GM12878 (cell line): Measurements from ENCODE around the gene LEMD3.

Experiments used
- CREB1 ChIP-seq: IDR thresholded peaks from 2 replicates; pipeline ENCODE4 v1.6.1; 2012; ENCODE audit warnings: low read depth, mild to moderate bottlenecking, inconsistent platforms
- EGR1 ChIP-seq, 2 experiments: IDR thresholded peaks; 1 replicate in 1 of 2; 2 replicates in 1 of 2; pipeline ENCODE4 v1.6.1; 2011 to 2012; ENCODE audit warnings: low read depth in 2 of 2, low read length in 2 of 2, borderline replicate concordance in 1 of 2, mild to moderate bottlenecking in 1 of 2, moderate library complexity in 1 of 2
- EP300 ChIP-seq, 2 experiments: fragments of 150-350 bp in 1 of 2; IDR thresholded peaks; 2 replicates each; pipeline ENCODE4 v1.6.1; 2011 to 2012; ENCODE audit warnings: low read depth in 2 of 2, low read length in 2 of 2, borderline replicate concordance in 1 of 2, improper control_type of control experiment in 1 of 2, inconsistent platforms in 1 of 2; ENCODE audit not compliant: control insufficient read depth in 1 of 2
- POLR2A ChIP-seq: IDR thresholded peaks from 2 replicates; pipeline ENCODE4 v1.6.1; 2011; ENCODE audit warnings: low read depth, mild to moderate bottlenecking, low read length
- RELA ChIP-seq: fragments of 450-650 bp; IDR thresholded peaks from 2 replicates; pipeline ENCODE4 v1.8.0; 2014; ENCODE audit warnings: borderline replicate concordance; ENCODE audit not compliant: partially characterized antibody
- TF ChIP-seq, protein P1 (sequence below), 3 experiments: IDR thresholded peaks in 2 of 3; conservative IDR thresholded peaks in 1 of 3; 2 replicates each; pipeline ENCODE4 v1.5.1; 2011; ENCODE audit warnings: low read depth in 3 of 3, low read length in 3 of 3, mild to moderate bottlenecking in 3 of 3, control low read depth in 2 of 3, moderate library complexity in 2 of 3, inconsistent platforms in 1 of 3, mixed read lengths in 1 of 3; ENCODE audit not compliant: control insufficient read depth in 2 of 3, insufficient read depth in 1 of 3; ENCODE audit errors: extremely low read depth in 1 of 3

- TF ChIP-seq, protein P1, sequence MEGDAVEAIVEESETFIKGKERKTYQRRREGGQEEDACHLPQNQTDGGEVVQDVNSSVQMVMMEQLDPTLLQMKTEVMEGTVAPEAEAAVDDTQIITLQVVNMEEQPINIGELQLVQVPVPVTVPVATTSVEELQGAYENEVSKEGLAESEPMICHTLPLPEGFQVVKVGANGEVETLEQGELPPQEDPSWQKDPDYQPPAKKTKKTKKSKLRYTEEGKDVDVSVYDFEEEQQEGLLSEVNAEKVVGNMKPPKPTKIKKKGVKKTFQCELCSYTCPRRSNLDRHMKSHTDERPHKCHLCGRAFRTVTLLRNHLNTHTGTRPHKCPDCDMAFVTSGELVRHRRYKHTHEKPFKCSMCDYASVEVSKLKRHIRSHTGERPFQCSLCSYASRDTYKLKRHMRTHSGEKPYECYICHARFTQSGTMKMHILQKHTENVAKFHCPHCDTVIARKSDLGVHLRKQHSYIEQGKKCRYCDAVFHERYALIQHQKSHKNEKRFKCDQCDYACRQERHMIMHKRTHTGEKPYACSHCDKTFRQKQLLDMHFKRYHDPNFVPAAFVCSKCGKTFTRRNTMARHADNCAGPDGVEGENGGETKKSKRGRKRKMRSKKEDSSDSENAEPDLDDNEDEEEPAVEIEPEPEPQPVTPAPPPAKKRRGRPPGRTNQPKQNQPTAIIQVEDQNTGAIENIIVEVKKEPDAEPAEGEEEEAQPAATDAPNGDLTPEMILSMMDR (IDR thresholded peaks at IDR 0.05 in 2 of 3, conservative IDR thresholded peaks at IDR 0.05 in 1 of 3; ENCODE audit: control insufficient read depth in 2 of 3, extremely low read depth in 1 of 3, insufficient read depth in 1 of 3, low read depth in 3 of 3, low read length in 3 of 3): no peak
- TF ChIP-seq EGR1 (IDR thresholded peaks at IDR 0.05; ENCODE audit: borderline replicate concordance in 1 of 2, low read depth in 2 of 2, low read length in 2 of 2): no peak
- TF ChIP-seq RELA: no peak
- no peak for TF ChIP-seq POLR2A
- TF ChIP-seq EP300 (IDR thresholded peaks at IDR 0.05; ENCODE audit: borderline replicate concordance in 1 of 2, control insufficient read depth in 1 of 2, low read depth in 2 of 2, low read length in 2 of 2): no peak
- TF ChIP-seq CREB1: no peak
These were observed 13.6 kb upstream of the LEMD3 start for GRCh38 chr12:65155784-65156183.
